ENCODE measurements around the gene GSKIP.

- TF ChIP-seq EZH2 (IDR thresholded peaks at IDR 0.05; ENCODE audit: low read length, missing control alignments) = no peak
- TF ChIP-seq CTCF (conservative IDR thresholded peaks at IDR 0.05 in 1 of 2, IDR thresholded peaks at IDR 0.05 in 1 of 2; ENCODE audit: low read depth in 1 of 2, low read length in 2 of 2) = no peak
Observed at GRCh38 chr14:96400495-96400894, 37.2 kb downstream of the GSKIP start.

All from fibroblast of lung (primary cell).